Measurements from ENCODE around the gene HPS4. TPM values are rescaled to one million over a fixed set of nuclear protein-coding genes. Genes with fewer than 3 reads are reported as not detected.

HPS4 gene
- total and polyA plus RNA-seq, 8 donors: 10.3 to 46.1 (median 24.3) TPM

DNA sequence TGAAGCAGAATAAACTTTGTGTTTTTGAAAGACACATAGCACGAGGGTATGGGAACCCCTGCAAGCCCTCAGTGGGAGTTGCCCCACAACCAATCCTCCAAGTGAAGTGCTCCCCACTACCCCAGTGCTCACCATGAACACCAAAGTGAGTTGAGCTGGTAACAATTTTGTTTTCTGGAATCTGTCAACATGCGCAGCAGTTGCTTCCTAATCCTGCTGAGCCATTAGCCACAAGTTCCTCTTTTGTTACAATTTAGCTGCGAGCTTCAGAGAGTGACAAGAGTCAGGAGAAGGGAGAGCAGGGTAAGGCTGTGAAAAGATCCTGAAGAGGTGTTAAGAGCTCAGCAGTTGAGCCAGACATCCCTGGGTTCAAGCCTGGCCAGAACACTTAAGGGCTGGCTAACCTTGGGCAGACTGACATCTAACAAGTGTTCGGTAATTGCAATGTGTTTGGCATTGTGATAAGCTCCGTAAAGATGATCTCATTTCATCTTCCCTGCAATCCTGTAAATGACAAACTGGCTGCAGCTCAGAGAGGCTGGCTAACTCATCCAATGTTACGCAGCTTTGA lies 78.6 kb downstream of the HPS4 start:
- Histone ChIP-seq H3K27me3 (peaks cover 0 to 28% (median 9%) of the 10 kb centered on the region in 3 donors), H3K36me3 (no peaks in the 10 kb centered on the region), H3K4me1 (no peaks in the 10 kb centered on the region), H3K27ac (no peak overlapping the region), H3K4me3 (no peak overlapping the region), H3K9me3 (no peaks in the 10 kb centered on the region)
- DNase-seq: no peak
- TF ChIP-seq, protein P1, sequence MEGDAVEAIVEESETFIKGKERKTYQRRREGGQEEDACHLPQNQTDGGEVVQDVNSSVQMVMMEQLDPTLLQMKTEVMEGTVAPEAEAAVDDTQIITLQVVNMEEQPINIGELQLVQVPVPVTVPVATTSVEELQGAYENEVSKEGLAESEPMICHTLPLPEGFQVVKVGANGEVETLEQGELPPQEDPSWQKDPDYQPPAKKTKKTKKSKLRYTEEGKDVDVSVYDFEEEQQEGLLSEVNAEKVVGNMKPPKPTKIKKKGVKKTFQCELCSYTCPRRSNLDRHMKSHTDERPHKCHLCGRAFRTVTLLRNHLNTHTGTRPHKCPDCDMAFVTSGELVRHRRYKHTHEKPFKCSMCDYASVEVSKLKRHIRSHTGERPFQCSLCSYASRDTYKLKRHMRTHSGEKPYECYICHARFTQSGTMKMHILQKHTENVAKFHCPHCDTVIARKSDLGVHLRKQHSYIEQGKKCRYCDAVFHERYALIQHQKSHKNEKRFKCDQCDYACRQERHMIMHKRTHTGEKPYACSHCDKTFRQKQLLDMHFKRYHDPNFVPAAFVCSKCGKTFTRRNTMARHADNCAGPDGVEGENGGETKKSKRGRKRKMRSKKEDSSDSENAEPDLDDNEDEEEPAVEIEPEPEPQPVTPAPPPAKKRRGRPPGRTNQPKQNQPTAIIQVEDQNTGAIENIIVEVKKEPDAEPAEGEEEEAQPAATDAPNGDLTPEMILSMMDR (IDR thresholded peaks at IDR 0.05): no peak
- TF ChIP-seq POLR2A (IDR thresholded peaks at IDR 0.05) (no peak), POLR2AphosphoS5 (IDR thresholded peaks at IDR 0.05) (no peak), EP300 (IDR thresholded peaks at IDR 0.05) (no peak)
- WGBS, 5 donors: 23 to 30% (median 26%) methylated on average over 6 of the region's 6 CpGs
- intact Hi-C loops (cut with DNase I; ENCODE audit: low total_unique reads): no loop called here

DNA sequence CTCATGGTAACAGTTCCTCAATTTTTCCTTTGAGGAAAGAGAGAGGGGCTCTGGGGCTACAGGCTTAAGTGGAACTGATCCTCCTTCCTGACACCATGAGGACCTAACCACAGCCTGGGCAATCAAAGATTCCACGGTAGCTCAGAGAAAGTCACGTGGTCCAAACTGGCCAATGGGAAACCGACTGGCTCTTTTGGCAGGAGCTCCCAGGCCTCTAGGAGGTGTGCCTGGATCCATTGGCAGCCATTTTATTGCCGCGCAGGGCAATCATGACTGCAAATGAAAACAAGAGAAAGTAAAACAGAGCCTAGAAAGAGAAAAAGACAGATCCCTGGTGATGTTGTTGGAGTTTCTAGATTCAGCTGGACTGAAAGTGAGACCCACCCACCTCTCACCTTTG lies 81.9 kb downstream of the HPS4 start:
- Histone ChIP-seq H3K9me3 (no peaks in the 10 kb centered on the region), H3K4me1 (no peaks in the 10 kb centered on the region), H3K4me3 (no peak overlapping the region), H3K36me3 (no peaks in the 10 kb centered on the region), H3K27me3 (peaks cover 0 to 28% (median 9%) of the 10 kb centered on the region in 3 donors), H3K27ac (no peak overlapping the region)
- WGBS, 5 donors: 74 to 87% (median 81%) methylated on average over 5 of the region's 5 CpGs
- no peak for DNase-seq
- intact Hi-C loops (cut with DNase I; ENCODE audit: low total_unique reads): no loop called here
- no peak for TF ChIP-seq EP300 (IDR thresholded peaks at IDR 0.05)
- TF ChIP-seq, protein P1 (IDR thresholded peaks at IDR 0.05): no peak
- TF ChIP-seq POLR2A (IDR thresholded peaks at IDR 0.05): no peak
- TF ChIP-seq POLR2AphosphoS5 (IDR thresholded peaks at IDR 0.05): no peak

Other genes with a start within 250 kb of the HPS4 start
- 10 to 100 TPM in 2 of 5 donors, 1 to 10 TPM in 1, under 1 TPM in 2; 0.45 to 48.4 (median 6.1) TPM for gene ASPHD2, start 54.5 kb downstream of the HPS4 start, total RNA-seq
- 1 to 10 TPM in 2 of 3 donors, under 1 TPM in 1; 0.93 to 6.0 (median 1.9) TPM for gene ASPHD2, start 54.5 kb downstream of the HPS4 start, polyA plus RNA-seq
- 10 to 100 TPM in 3 of 5 donors, 1 to 10 TPM in 2; 4.0 to 64.2 (median 10.8) TPM for gene SRRD, start 94 bp upstream of the HPS4 start, total RNA-seq
- 10 to 100 TPM in 1 of 3 donors, 1 to 10 TPM in 2; 6.8 to 16.2 (median 9.2) TPM for gene SRRD, start 94 bp upstream of the HPS4 start, polyA plus RNA-seq
- gene TFIP11, start 28.7 kb upstream of the HPS4 start, total RNA-seq: 10 to 100 TPM; 11.6 to 48.7 (median 22.8) TPM
- 10 to 100 TPM; 11.6 to 24.7 (median 15.1) TPM for gene TFIP11, start 28.7 kb upstream of the HPS4 start, polyA plus RNA-seq
- gene TPST2, start 106.3 kb upstream of the HPS4 start, total RNA-seq: 10 to 100 TPM in 4 of 5 donors, 1 to 10 TPM in 1; 9.7 to 88.3 (median 13.8) TPM
- 1 to 10 TPM; 5.3 to 7.1 (median 6.6) TPM for gene TPST2, start 106.3 kb upstream of the HPS4 start, polyA plus RNA-seq
- under 1 TPM in 1 of 5 donors, not detected in 4; 0.55 TPM for gene CRYBB1, start 134.2 kb upstream of the HPS4 start, total RNA-seq
- gene CRYBB1, start 134.2 kb upstream of the HPS4 start, polyA plus RNA-seq: 1 to 10 TPM in 1 of 3 donors, under 1 TPM in 2; 0.20 to 1.2 (median 0.68) TPM
- not detected for gene CRYBA4, start 138.2 kb upstream of the HPS4 start, total RNA-seq
- gene CRYBA4, start 138.2 kb upstream of the HPS4 start, polyA plus RNA-seq: not detected
- gene MIAT, start 173.8 kb upstream of the HPS4 start, total RNA-seq: 10 to 100 TPM in 1 of 5 donors, 1 to 10 TPM in 2, under 1 TPM in 2; under 0.01 to 29.8 (median 1.9) TPM
- under 1 TPM; 0.12 to 0.38 (median 0.15) TPM for gene MIAT, start 173.8 kb upstream of the HPS4 start, polyA plus RNA-seq

Data from stomach (tissue), 9 donors.